Pancreas (tissue), 10 donors: Measurements from ENCODE around the gene LEKR1. TPM values are rescaled to one million over a fixed set of nuclear protein-coding genes. Genes with fewer than 3 reads are reported as not detected.

Experiments used
- ATAC-seq, 4 donors: fragments of 200-7000 bp; cut with Tn5 transposase; one replicate each; pipeline versions ENCODE4 v1.8.0 to v1.9.1; 2020; ENCODE audit warnings: mild to moderate bottlenecking in 4 of 4, moderate library complexity in 4 of 4
- DNase-seq, 6 donors: peaks; one replicate each; pipeline ENCODE4 v3.0.0-alpha.2; 2020
- FAIRE-seq: peaks from 2 replicates; lab custom pipeline; 2012; peaks lifted over from hg19 to GRCh38; lab: Jason Lieb, UNC
- H3K27ac ChIP-seq, 4 donors: fragments of 200-600 bp; sonication (generic); 1 replicate in 3 of 4; 2 replicates in 1 of 4; pipeline versions ENCODE4 v1.5.0 to v1.8.0; 2020
- H3K27me3 ChIP-seq, 4 donors: fragments of 200-600 bp; one replicate each; pipeline ENCODE4 v1.8.0; 2021
- H3K36me3 ChIP-seq, 3 donors: fragments of 200-600 bp; sonication (generic) in 1 of 3; one replicate each; pipeline versions ENCODE4 v1.5.0 to v1.8.0; 2020 to 2021
- H3K4me1 ChIP-seq, 3 donors: fragments of 200-600 bp; one replicate each; pipeline ENCODE4 v1.8.0; 2021
- H3K4me3 ChIP-seq, 4 donors: fragments of 200-600 bp; sonication (generic) in 2 of 4; one replicate each; pipeline versions ENCODE4 v1.5.0 to v1.8.0; 2020 to 2021
- H3K9me3 ChIP-seq, 4 donors: fragments of 200-600 bp; one replicate each; pipeline ENCODE4 v1.8.0; 2021
- WGBS, 2 donors: extraction: QIAGEN DNeasy Blood & Tissue Kit; methylation state at CpG; one replicate each; pipeline ENCODE4 v1.1.7; 2013; 5-methylcytosine and 5-hydroxymethylcytosine counted together
- intact Hi-C, 3 donors: fragments of 100-400 bp; cut with DNase I; formaldehyde crosslinking; loops; one replicate each; pipeline versions ENCODE4 v1.11.1 to v1.14.2; 2022
- polyA plus RNA-seq, 2 donors: library from polyadenylated mRNA; stranded (reverse); fragments of 200-250 nt; gene quantifications; one replicate each; pipeline ENCODE4 v1.2.3, GENCODE V29; 2013
- total RNA-seq, 6 donors: library from RNA; stranded (reverse); fragmentation: NEBNext Ultra II Directional in 4 of 6; extraction: Animal tissue kit (Norgen Biotek cat#: 25700) in 4 of 6; gene quantifications; one replicate each; pipeline versions ENCODE4 v1.2.1 to v1.2.4, GENCODE V29; 2021 to 2023
- TF ChIP-seq, protein P1 (sequence below), 4 donors: fragments of 200-600 bp; sonication (generic) in 3 of 4; IDR thresholded peaks; one replicate each; pipeline versions ENCODE4 v1.5.0 to v1.8.0; 2021; ENCODE audit warnings: antibody characterized with exemption in 4 of 4
- donor health status: healthy with polysubstance abuse.
- donor health status: DM: no; HTN: no; CAD: no; lungs with moderate emphysema.
- donor health status: DM: no; HTN: no; CAD: no.
- donor health status: control.
- donor health status: control.
- donor health status: Bipolar disorder and iron deficiency.
- donor health status: DM: yes; HTN: yes; CAD: no.
- donor health status: DM: no; HTN: no; CAD: no.
- donor health status: DM: no; HTN: no; CAD: no.
- donor health status: DM: yes; HTN: yes; CAD: no.

Gene LEKR1
- total and polyA plus RNA-seq, 8 donors: 0.88 to 2.8 (median 2.0) TPM

GRCh38 chr3:156802821-156803606 lies 23.1 kb upstream of the LEKR1 start:
- FAIRE-seq (no peak), ATAC-seq (no peak), DNase-seq (no peak)
- intact Hi-C loops: no loop called here
- no peak overlapping the region for H3K4me3 ChIP-seq
- peaks cover 0 to 3% (median 0%) of the 10 kb centered on the region in 4 donors for H3K9me3 ChIP-seq
- H3K4me1 ChIP-seq: no peaks in the 10 kb centered on the region
- TF ChIP-seq, protein P1, sequence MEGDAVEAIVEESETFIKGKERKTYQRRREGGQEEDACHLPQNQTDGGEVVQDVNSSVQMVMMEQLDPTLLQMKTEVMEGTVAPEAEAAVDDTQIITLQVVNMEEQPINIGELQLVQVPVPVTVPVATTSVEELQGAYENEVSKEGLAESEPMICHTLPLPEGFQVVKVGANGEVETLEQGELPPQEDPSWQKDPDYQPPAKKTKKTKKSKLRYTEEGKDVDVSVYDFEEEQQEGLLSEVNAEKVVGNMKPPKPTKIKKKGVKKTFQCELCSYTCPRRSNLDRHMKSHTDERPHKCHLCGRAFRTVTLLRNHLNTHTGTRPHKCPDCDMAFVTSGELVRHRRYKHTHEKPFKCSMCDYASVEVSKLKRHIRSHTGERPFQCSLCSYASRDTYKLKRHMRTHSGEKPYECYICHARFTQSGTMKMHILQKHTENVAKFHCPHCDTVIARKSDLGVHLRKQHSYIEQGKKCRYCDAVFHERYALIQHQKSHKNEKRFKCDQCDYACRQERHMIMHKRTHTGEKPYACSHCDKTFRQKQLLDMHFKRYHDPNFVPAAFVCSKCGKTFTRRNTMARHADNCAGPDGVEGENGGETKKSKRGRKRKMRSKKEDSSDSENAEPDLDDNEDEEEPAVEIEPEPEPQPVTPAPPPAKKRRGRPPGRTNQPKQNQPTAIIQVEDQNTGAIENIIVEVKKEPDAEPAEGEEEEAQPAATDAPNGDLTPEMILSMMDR (IDR thresholded peaks at IDR 0.05): no peak
- H3K36me3 ChIP-seq: no peaks in the 10 kb centered on the region
- no peaks in the 10 kb centered on the region for H3K27me3 ChIP-seq
- H3K27ac ChIP-seq: no peak overlapping the region

GRCh38 chr3:156803952-156804741 lies 22.0 kb upstream of the LEKR1 start:
- Histone ChIP-seq H3K4me3 (no peak overlapping the region), H3K36me3 (no peaks in the 10 kb centered on the region), H3K27me3 (no peaks in the 10 kb centered on the region), H3K4me1 (no peaks in the 10 kb centered on the region), H3K9me3 (peaks cover 0 to 3% (median 0%) of the 10 kb centered on the region in 4 donors), H3K27ac (no peak overlapping the region)
- FAIRE-seq (no peak), ATAC-seq (no peak), DNase-seq (no peak)
- TF ChIP-seq, protein P1 (IDR thresholded peaks at IDR 0.05): no peak
- WGBS, 2 donors: 40 to 44% methylated on average over 1 of the region's 1 CpG
- intact Hi-C loops: no loop called here

GRCh38 chr3:156806698-156807097 lies 19.5 kb upstream of the LEKR1 start:
- ATAC-seq (no peak), FAIRE-seq (no peak), DNase-seq (no peak)
- intact Hi-C loops: no loop called here
- TF ChIP-seq, protein P1 (IDR thresholded peaks at IDR 0.05): no peak
- Histone ChIP-seq H3K9me3 (no peaks in the 10 kb centered on the region), H3K27me3 (no peaks in the 10 kb centered on the region), H3K36me3 (no peaks in the 10 kb centered on the region), H3K4me3 (no peak overlapping the region), H3K27ac (no peak overlapping the region), H3K4me1 (peaks cover 2 to 8% (median 4%) of the 10 kb centered on the region in 3 donors)

DNA sequence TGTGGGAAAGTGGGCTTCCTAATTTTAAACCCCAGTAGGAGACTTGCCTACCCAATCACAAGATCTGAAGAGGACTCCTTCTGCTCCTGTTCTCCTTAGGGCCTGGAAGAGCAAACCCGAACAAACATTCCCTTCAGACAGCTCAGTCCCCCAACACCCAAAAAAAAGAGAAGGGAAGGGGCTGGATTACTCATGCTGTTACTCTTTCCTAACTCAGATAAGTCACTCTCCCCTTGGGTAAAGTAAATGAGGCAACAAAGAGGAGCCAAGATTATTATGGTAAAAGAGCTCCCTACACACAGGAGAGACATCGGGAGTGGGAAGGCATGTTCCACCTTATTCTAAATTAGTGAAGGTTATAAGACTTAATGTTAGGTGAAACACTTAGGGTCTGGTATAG lies 18.1 kb upstream of the LEKR1 start:
- no peaks in the 10 kb centered on the region for H3K36me3 ChIP-seq
- H3K27me3 ChIP-seq: no peaks in the 10 kb centered on the region
- WGBS, 2 donors: 98 to 100% methylated on average over 2 of the region's 2 CpGs
- no peak overlapping the region for H3K27ac ChIP-seq
- no peak overlapping the region for H3K4me3 ChIP-seq
- ATAC-seq (no peak), FAIRE-seq (no peak), DNase-seq (no peak)
- TF ChIP-seq, protein P1 (IDR thresholded peaks at IDR 0.05): no peak
- peaks cover 9 to 21% (median 10%) of the 10 kb centered on the region in 3 donors for H3K4me1 ChIP-seq
- intact Hi-C loops: no loop called here
- no peaks in the 10 kb centered on the region for H3K9me3 ChIP-seq
